GM21723 (cell line): ENCODE results near the gene HIC2.
"Not testable (repeated sequence)": the region's sequence is repeated elsewhere in the genome, so short reads cannot be mapped to it uniquely, and the experiment has no call there.

Source experiments
- ATAC-seq: cut with Tn5 transposase; IDR thresholded peaks from one replicate; pipeline ENCODE4 v1.9.1; 2021; ENCODE audit warnings: mild to moderate bottlenecking, moderate library complexity; ENCODE audit not compliant: unreplicated experiment

Gene HIC2, protein sequence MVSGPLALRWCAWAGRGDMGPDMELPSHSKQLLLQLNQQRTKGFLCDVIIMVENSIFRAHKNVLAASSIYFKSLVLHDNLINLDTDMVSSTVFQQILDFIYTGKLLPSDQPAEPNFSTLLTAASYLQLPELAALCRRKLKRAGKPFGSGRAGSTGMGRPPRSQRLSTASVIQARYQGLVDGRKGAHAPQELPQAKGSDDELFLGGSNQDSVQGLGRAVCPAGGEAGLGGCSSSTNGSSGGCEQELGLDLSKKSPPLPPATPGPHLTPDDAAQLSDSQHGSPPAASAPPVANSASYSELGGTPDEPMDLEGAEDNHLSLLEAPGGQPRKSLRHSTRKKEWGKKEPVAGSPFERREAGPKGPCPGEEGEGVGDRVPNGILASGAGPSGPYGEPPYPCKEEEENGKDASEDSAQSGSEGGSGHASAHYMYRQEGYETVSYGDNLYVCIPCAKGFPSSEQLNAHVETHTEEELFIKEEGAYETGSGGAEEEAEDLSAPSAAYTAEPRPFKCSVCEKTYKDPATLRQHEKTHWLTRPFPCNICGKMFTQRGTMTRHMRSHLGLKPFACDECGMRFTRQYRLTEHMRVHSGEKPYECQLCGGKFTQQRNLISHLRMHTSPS

DNA sequence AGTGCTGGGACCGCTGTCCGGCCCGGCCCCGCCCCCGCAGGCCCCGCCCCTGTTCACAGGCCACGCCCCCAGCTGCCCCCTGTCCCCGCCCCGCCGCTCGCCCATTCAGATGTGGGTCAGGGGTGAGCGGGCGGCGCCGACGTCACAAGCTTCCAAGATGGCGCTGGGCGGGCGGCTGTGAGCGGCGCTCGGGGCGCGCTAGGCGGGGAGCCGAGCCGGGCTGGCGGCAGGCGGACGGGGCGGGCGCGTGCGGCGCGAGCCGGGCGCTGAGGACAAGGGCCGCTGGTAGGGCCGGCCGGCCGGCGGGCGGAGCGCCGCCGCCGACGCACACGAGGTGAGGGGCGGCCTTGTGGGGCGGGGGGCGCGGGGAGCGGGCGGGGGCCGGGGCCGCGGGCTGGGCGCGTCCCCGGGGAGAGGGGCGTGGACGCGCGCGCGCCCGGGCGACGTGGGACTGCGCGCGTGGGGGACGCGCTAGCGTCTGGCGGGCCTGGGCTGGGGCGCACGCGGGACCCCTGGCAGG, at the start of gene HIC2:
Gene HIC2 (plus strand): TSS at position 145 of the 520 bp plus-strand sequence. CDS start 25,461 bp downstream, outside the sequence.
- ATAC-seq = peak; percentile 79

DNA sequence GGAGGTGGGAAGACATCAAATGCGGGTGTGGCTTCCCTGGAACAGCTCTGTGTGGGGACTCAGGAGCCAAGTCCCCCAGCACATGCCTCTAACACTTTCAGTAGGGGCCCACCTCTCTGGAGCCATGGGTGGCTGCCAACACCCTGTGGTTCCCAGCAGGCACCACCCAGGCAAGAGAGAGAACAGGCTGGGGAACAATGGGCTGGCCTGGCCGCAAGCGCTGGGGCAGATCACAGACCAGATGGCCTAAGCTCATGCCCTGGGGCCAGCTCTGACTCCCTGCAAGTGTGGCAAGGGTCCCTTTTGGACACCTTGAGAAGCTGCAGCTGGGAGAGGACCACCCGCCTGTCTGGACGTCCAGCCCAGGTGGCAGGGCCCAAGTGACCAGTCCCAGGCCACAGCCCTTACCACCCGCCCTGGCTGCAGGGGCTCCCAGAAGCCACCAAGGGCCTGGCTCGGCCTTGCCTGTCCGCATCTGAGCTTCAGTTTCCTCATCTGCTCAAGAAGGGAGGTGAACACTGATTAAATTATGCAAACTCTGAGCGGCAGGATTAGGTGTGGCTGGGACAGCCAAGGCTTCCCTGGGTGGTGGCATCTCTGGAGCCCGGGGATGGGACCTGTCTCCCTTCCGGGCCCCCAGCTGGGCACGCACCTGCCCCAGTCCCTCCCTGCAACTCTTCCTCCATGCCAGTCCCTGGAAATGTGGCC, 48.4 kb upstream of the HIC2 start:
- ATAC-seq = not testable (repeated sequence)

DNA sequence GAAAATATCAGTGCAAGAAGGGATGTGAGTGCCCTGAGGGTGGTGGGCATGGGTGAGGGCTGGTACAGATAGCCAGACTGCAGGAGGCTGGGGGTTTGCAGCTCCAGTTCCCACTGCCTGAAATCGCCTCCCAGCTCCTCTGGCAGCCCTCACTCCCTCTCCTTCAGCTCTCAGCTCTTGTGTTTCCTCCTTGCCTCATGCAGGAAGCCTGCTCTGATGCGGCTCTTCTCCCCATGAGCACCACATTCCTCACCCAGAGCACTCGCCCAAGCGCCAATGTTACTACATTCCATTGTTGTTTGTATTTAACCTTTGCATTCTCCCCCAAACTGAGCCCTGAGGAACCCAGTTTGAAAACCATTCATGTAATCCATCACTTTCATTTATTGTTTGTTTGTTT, 41.3 kb upstream of the HIC2 start:
- ATAC-seq = not testable (repeated sequence)

DNA sequence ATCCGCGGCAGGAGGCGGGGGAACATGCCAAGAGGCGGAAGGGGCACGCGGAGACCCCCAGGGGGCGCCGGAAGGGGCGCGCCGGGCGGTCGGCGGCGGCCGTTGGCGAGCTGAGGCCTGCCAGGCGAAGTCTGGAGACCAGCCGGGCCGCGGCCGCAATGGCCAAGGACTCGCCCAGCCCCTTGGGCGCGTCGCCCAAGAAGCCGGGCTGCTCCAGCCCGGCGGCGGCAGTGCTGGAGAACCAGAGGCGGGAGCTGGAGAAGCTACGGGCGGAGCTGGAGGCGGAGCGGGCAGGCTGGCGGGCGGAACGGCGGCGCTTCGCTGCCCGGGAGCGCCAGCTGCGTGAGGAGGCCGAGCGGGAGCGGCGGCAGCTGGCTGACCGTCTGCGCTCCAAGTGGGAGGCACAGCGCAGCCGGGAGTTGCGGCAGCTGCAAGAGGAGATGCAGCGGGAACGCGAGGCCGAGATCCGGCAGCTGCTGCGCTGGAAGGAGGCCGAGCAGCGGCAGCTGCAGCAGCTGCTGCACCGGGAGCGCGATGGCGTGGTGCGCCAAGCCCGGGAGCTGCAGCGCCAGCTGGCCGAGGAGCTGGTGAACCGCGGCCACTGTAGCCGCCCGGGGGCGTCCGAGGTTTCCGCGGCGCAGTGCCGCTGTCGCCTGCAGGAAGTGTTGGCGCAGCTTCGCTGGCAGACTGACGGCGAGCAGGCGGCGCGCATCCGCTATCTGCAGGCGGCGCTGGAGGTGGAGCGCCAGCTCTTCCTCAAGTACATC, 33.3 kb upstream of the HIC2 start, which contains the start of gene RIMBP3B:
Gene RIMBP3B (plus strand): TSS at position 51 of the 767 bp plus-strand sequence. CDS start 108 bp downstream, at position 159.
- ATAC-seq = not testable (repeated sequence)

DNA sequence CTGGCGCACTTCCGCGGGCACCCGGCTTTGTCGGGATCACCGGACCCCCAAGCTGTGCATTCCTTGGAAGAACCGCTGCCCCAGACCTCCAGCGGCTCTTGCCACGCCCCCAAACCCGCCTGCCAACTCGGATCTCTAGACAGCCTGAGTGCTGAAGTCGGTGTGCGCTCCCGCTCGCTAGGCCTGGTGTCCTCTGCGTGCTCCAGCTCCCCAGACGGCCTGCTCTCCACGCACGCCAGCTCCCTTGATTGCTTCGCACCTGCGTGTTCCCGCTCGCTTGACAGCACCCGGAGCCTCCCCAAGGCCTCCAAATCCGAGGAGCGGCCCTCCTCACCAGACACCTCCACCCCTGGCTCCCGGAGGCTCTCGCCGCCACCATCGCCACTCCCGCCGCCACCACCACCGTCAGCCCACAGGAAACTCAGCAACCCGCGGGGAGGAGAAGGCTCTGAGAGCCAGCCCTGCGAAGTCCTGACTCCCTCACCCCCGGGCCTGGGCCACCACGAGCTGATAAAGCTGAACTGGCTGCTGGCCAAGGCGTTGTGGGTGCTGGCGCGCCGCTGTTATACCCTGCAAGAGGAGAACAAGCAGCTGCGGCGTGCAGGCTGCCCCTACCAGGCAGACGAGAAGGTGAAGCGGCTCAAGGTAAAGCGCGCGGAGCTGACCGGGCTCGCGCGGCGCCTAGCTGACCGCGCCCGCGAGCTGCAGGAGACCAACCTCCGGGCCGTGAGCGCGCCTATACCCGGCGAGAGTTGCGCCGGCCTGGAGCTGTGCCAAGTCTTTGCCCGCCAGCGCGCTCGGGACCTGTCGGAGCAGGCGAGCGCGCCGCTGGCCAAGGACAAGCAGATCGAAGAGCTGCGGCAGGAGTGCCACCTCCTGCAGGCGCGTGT, 32.5 kb upstream of the HIC2 start:
- not testable (repeated sequence) for ATAC-seq

DNA sequence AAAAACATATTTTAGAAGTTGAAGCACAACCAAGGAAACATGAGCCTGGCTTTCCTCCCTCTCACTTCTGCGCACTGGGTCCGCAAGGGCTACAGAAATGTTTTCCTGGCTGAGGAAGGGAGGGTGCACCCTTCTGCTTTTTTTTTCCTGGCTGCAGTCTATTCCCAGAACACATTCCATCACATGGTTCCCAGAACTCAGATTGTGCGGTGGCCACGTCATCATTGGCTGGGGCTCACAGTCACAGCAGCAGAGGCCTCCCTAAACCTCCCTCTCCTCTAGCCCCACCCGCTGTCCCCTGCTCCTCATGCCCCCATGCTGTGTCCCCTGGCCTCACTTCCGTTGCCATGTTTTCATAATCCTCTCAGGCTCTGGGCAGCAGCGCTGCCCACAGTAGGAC, 27.7 kb upstream of the HIC2 start:
- not testable (repeated sequence) for ATAC-seq

DNA sequence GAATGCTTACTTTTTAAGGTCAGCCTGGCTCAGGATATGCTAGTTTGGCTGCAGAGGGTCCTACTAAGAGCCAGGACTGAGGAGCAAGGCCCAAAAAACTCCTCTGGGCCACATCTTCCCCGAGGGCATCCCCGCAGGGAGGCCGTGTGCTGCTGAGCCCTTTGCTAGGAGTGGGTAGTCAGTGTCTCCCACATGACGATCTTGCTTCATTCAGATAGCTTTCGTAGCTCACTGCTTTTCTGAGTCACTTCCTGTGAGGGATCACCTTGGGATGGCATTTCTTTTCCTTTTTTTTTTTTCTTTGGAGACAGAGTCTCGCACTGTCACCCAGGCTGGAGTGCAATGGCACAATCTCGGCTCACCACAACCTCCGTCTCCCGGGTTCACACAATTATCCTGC, 27.2 kb upstream of the HIC2 start:
- ATAC-seq = not testable (repeated sequence)

DNA sequence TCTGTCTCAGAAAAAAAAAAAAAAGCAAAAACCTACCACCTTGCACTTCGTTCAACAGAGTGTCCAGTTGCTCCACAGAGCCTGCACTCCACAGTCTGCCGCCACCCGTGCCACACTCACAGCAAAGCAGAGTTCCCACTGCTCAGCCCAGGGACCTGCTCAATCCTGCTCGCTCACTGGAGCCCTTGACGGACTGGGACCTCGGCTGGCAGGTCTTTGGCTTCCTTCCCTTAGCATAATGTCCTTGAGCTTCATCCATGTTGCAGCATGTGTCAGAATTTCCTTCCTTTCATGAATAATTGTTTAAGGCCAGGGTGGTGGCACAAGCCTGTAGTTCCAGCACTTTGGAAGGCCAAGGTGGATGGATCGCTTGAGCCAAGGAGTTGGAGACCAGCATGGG, 22.6 kb upstream of the HIC2 start:
- not testable (repeated sequence) for ATAC-seq

DNA sequence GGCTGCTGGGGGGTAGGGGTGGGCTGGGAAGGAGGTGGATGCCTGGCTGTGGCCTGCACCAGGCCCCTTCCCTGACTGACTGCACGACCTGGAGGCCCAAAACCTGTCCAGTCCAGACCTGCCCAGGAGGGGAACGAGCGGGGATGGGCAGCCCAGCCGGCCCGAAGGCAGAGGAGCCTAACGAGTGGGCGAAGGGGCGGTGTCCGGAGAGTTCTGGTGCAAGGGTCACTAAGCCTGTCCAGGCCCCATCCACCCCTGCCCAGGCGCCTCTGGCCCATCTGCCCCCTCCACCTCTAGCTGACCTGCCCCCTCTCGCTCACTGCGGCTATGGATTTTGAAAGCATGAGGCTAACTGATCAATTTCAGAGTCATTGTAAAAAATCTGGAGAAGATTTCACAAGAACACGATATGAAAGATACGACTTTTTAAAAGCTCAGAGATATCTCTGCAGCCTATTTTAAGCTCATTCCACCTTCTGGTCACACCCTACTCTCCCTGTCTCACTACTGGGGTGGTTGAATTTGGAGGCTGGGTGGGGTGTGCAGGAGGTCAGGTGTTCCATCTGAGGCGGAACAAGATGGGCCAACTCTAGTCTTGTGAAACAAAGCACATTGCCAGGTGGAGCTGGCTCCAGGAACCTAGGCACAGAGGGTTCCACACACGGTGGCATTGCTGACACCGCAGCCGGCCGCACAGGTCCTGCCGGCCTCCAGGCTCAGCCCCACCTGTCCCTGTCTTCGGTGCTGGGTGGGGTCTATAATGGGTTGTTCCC, 15.8 kb upstream of the HIC2 start:
- ATAC-seq = not testable (repeated sequence)

DNA sequence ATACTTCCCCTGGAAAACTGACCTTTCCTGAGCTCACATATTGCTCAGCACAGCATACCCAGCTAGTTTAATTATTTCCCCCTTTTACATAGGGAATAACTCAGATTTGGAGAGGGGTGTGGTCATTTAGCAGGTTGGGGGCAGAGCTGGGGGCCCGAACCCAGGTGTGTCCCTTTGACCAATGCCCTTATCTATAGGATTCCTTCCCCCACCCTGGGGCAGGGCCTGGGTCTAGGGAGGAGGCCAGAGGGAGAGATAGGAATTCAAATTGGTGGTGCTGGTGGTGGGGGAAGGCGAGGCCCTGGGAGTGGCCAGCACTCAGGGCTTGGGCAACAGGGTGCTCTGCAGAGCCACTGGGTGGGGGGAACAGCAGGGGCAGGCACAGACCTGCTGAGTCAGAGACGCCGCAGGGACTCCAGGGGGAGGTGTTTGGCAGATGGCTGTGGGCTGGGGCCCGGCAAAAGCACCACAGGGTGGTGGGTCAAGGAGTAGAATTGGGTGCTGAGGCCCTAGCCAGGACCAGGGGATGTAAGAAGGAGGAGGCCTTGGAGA, 14.3 kb upstream of the HIC2 start:
- not testable (repeated sequence) for ATAC-seq

DNA sequence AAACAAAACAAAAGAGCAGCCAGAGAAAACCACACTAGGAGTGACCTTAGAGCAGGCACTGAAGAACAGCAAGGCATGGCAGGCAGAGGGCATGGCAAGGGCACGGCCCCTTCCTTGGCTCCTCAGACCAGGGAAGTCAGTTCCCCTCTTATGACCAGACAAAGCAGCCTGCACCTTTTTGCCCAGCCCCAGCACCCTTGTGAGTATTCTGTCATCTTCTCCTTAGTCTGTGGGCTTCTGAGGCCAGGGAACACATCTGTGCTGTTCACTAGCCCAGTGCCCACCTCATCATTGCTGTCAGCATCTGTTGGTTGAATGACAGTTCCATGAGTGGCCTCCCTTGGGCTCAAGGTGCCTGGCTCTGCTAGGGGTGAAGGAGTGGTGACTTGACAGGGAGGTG, 10.0 kb upstream of the HIC2 start:
- not testable (repeated sequence) for ATAC-seq

DNA sequence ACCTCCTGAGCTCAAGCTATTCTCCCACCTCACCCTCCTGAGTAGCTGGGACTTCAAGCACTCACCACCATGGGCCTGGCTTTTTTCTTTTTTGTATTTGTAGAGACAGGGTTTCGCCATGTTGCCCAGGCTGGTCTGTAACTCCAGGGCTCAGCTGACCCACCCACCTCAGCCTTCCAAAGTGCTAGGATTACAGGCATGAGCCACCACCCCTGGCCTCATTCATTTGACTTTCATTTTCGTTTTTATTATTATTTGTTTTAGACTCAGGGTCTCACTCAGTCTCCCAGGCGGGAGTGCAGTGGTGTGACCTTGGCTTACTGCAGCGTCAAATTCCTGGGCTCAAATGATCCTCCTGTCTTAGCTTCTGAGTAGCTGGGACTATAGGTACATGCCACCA, 9.4 kb upstream of the HIC2 start:
- not testable (repeated sequence) for ATAC-seq

DNA sequence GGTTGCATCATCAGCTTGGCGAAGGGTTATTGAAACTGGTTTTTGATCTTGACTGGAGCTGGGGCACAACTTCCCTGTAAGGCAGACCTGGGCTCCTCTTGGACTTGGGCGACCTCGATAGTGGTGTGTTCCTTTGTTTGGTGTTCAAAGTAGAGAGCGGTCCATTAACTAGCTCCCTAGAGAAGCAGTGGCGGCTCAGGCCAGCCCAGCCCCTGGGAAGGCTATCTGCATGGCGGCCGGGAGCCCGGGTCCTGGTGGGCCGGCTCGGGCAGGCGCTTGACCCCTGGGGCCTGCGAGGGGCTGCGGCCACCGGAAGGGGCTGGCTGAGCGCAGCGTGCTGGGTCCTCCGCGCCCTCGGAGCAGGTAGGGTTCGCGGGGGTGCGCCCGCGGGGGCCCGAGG, 796 bp upstream of the HIC2 start:
- not testable (repeated sequence) for ATAC-seq

DNA sequence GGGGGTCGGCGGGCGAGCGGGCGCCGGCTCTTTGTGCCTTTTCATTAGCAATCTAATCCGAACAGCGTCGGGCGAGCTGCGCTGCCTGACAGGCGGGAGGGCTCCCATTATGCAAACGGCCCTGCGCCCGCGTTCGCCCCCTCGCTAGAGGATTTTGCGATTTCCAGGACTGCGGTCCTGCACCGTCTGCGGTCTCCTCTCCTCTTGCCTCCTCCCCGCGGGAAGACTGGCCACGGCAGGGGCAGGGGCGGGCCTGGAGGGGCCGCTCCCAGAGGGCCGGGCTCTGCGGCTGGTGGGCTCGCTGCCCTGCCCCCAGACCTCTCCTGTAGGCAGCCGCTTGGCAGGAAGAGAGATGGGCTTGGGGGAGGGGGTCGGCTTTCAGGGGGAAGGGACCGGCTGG, 682 bp downstream of the HIC2 start:
- ATAC-seq = peak; percentile 9

DNA sequence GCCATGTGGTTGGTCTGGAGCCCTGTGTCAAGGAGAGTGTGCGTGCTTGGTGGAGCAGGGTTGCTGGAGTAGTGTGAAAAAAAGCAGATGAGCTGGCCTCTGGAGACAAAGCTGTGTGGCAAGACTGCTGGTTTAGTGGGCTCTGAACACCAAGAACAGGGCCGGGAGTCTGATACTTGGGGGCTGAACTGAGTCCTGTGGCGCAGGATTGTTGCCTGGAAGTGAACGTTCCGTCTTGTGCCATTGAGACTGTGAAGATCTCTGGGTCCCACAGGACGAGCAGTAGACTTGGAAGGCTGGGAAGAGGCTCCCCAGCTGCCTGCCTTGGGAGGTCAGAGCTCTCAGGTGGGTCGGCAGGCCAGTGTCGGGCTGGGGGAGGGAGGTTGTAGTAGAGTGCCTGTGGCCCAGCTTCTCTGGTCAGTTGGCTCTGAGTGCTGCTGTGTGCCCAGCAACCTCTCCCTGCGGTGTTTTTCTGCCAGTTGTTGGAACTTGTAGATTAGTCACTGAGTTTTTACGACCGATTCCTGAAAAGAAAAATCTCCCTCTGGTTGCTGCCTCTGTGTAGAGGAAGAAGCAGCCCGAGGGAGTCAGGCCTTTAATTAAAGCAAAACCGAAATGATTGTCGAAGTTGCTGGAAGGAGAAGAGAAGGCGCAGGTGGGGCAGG, 1.9 kb downstream of the HIC2 start:
- not testable (repeated sequence) for ATAC-seq

DNA sequence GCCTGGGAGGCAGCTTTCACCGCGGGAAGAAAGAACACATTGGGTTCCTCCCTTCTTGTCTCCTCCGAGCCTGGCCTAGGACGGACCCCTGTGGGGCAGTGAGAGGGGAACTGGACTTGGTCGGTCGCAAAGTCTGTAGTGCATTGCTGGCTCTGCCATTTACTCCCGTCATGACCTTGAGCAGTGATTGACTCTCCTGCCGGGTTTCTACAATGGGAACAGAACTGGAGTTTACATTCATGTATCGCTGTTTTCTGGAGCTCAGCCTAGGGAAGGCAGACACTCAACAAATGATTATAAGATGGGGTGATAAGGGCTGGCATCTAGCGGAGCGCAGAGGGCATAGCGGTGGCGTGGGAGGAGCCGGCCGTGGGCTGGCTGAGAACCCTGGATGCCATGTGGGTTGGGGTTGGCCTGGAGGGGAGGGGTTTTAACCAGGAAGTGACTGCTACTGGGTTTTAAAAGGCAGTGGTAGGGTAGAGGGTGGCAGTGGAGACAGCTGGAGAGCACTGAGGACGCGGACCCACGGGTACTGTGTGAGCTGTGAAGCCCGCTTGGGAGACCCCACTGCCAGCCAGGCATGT, 3.1 kb downstream of the HIC2 start:
- not testable (repeated sequence) for ATAC-seq

DNA sequence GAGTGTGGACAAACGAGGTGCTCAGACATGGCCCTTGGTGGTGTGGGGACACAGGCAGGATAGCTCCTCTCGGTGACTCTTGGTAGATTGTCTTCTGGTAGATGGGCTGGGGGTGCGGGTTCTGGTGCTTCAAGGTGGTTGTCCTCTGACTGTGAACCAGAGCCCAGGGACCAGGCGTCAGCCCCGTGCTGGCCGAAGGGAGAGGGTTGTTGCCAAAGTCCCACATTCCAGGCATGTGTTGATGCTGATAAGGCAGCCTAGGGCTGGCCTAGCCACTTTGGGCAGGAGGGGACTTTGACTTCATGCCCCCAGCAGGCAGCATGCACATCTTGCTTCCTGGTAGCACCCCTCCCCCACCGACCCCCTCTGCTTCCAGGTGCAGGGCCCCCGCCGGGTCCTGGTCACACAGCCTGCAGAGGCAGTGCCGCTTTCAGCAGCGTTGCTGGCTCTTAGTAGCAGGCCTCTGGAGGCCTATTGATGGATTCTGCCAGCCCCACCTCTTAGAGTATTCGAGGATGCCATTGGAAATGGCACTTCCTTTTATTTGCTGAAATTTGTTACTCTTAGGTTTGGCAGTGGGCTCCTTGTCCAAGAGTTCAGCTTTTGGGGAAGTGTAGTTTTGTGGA, 7.0 kb downstream of the HIC2 start:
- not testable (repeated sequence) for ATAC-seq
